Endodermal cell (in vitro differentiated cells): Measurements from ENCODE around the gene CNIH3. TPM values are rescaled to one million over a fixed set of nuclear protein-coding genes. Genes with fewer than 3 reads are reported as not detected.

Experiments
- DNase-seq: peaks from one replicate; pipeline ENCODE4 v3.0.0-alpha.2; 2017
- H3K27ac ChIP-seq: 2 replicates; pipeline ENCODE4 v1.5.1; 2013; ENCODE audit warnings: mild to moderate bottlenecking, low read depth, low read length, moderate library complexity
- H3K27me3 ChIP-seq: 2 replicates; pipeline ENCODE4 v1.6.1; 2013; ENCODE audit warnings: mild to moderate bottlenecking, low read length, moderate library complexity; ENCODE audit not compliant: insufficient read depth, control insufficient read depth, poor library complexity, severe bottlenecking
- H3K36me3 ChIP-seq: 2 replicates; pipeline ENCODE4 v1.7.0; 2013; ENCODE audit warnings: mild to moderate bottlenecking, low read length, moderate library complexity; ENCODE audit not compliant: control insufficient read depth, insufficient read depth
- H3K4me1 ChIP-seq: one replicate; pipeline ENCODE4 v1.7.0; 2013; ENCODE audit warnings: low read length; ENCODE audit not compliant: control insufficient read depth, insufficient read depth
- H3K4me3 ChIP-seq: 2 replicates; pipeline ENCODE4 v1.5.1; 2013; ENCODE audit warnings: mild to moderate bottlenecking, low read length, moderate library complexity
- H3K9ac ChIP-seq: 2 replicates; pipeline ENCODE4 v1.6.1; 2013; ENCODE audit warnings: mild to moderate bottlenecking, low read length, moderate library complexity; ENCODE audit not compliant: poor library complexity, severe bottlenecking; ENCODE audit errors: extremely low read depth
- H3K9me3 ChIP-seq: 2 replicates; pipeline ENCODE4 v1.6.1; 2013; ENCODE audit warnings: mild to moderate bottlenecking, low read length, moderate library complexity; ENCODE audit not compliant: control insufficient read depth
- H3K27ac Mint-ChIP-seq: 2 replicates; pipeline ENCODE4 v1.8.0; 2020; ENCODE audit warnings: mixed read lengths
- H3K27me3 Mint-ChIP-seq: 2 replicates; pipeline ENCODE4 v1.8.0; 2021; ENCODE audit warnings: mild to moderate bottlenecking, mixed read lengths; ENCODE audit not compliant: insufficient read depth
- H3K36me3 Mint-ChIP-seq: 2 replicates; pipeline ENCODE4 v1.8.0; 2020; ENCODE audit warnings: low read depth, mixed read lengths
- H3K4me1 Mint-ChIP-seq: 2 replicates; pipeline ENCODE4 v1.8.0; 2020; ENCODE audit warnings: mixed read lengths
- H3K4me3 Mint-ChIP-seq: 2 replicates; pipeline ENCODE4 v1.8.0; 2020; ENCODE audit warnings: mild to moderate bottlenecking, moderate library complexity, mixed read lengths
- H3K9me3 Mint-ChIP-seq: 2 replicates; pipeline ENCODE4 v1.8.0; 2020; ENCODE audit warnings: mild to moderate bottlenecking, mixed read lengths
- whole genome bisulfite sequencing, 2 experiments: methylation state at CpG; one replicate each; pipeline versions ENCODE4 v1.1.5 to v1.1.7; 2013; ENCODE audit warnings: missing lambda C conversion rate in 2 of 2, mixed read lengths in 1 of 2; ENCODE audit not compliant: insufficient coverage in 1 of 2, insufficient read length in 1 of 2; 5-methylcytosine and 5-hydroxymethylcytosine counted together
- total RNA-seq, 2 donors: library from RNA; stranded (reverse); fragmentation: NEBNext Ultra II Directional in 1 of 2; extraction: Animal tissue kit (Norgen Biotek cat#: 25700) in 1 of 2; gene quantifications; 2 replicates in 1 of 2; 3 replicates in 1 of 2; pipeline ENCODE4 v1.2.1, GENCODE V29; 2021
- TF ChIP-seq, protein P1 (sequence below): fragments of 200-600 bp; sonication (generic); conservative IDR thresholded peaks from 2 replicates; pipeline ENCODE4 v1.5.0; 2021; ENCODE audit warnings: antibody characterized with exemption, mild to moderate bottlenecking

CNIH3 gene
- total RNA-seq, 2 donors from 2014 or later, result 4.5 to 6.6 TPM

DNA sequence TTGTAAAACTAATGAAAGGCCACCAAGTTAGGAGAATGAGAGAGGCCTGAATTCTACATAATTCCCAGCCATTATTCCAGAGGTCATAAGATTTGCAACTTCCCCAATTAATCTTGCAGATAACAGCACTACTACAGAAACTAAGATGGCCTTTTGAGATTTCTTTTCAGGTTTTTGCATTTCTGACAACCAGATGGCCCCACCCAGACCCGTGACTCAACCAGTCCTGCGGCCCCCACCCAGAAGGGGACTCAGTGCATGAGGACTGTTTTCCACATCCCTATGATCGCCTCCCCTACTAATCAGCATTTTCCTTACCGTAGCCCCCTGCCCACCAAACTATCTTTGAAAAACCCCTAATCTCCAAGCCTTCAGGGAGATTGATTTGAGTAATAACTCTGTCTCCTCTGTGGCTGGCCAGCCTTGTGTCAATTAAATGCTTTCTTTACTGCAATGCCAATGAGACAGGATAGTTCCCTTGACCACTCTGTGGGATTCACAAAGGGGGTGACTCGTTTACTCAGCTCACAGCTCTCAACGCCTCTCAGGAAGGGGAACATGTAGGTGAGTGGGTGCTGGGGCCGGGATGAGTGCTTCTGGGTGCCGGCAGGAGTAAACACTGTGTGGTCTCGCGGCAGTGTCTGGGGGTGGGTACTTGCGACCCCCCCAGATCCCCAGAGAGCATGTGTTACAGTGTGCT lies 10.5 kb upstream of the CNIH3 start:
- TF ChIP-seq, protein P1, sequence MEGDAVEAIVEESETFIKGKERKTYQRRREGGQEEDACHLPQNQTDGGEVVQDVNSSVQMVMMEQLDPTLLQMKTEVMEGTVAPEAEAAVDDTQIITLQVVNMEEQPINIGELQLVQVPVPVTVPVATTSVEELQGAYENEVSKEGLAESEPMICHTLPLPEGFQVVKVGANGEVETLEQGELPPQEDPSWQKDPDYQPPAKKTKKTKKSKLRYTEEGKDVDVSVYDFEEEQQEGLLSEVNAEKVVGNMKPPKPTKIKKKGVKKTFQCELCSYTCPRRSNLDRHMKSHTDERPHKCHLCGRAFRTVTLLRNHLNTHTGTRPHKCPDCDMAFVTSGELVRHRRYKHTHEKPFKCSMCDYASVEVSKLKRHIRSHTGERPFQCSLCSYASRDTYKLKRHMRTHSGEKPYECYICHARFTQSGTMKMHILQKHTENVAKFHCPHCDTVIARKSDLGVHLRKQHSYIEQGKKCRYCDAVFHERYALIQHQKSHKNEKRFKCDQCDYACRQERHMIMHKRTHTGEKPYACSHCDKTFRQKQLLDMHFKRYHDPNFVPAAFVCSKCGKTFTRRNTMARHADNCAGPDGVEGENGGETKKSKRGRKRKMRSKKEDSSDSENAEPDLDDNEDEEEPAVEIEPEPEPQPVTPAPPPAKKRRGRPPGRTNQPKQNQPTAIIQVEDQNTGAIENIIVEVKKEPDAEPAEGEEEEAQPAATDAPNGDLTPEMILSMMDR, result no peak
- H3K27me3 ChIP-seq, result no peaks in the 10 kb centered on the region
- H3K4me3 ChIP-seq, result no peak overlapping the region
- no peaks in the 10 kb centered on the region for H3K36me3 ChIP-seq
- Mint-ChIP-seq H3K27ac (no peak overlapping the region), H3K4me1 (peaks cover 15% of the 10 kb centered on the region), H3K9me3 (peaks cover 19% of the 10 kb centered on the region), H3K36me3 (peaks cover 7% of the 10 kb centered on the region), H3K4me3 (no peak overlapping the region), H3K27me3 (peaks cover 17% of the 10 kb centered on the region)
- H3K9me3 ChIP-seq, result peaks cover 16% of the 10 kb centered on the region
- no peaks in the 10 kb centered on the region for H3K4me1 ChIP-seq
- no peak overlapping the region for H3K27ac ChIP-seq
- H3K9ac ChIP-seq, result no peak overlapping the region
- 90 to 92% methylated on average over 4 to 11 of the region's 11 CpGs for WGBS, 2 experiments
- DNase-seq, result no peak

DNA sequence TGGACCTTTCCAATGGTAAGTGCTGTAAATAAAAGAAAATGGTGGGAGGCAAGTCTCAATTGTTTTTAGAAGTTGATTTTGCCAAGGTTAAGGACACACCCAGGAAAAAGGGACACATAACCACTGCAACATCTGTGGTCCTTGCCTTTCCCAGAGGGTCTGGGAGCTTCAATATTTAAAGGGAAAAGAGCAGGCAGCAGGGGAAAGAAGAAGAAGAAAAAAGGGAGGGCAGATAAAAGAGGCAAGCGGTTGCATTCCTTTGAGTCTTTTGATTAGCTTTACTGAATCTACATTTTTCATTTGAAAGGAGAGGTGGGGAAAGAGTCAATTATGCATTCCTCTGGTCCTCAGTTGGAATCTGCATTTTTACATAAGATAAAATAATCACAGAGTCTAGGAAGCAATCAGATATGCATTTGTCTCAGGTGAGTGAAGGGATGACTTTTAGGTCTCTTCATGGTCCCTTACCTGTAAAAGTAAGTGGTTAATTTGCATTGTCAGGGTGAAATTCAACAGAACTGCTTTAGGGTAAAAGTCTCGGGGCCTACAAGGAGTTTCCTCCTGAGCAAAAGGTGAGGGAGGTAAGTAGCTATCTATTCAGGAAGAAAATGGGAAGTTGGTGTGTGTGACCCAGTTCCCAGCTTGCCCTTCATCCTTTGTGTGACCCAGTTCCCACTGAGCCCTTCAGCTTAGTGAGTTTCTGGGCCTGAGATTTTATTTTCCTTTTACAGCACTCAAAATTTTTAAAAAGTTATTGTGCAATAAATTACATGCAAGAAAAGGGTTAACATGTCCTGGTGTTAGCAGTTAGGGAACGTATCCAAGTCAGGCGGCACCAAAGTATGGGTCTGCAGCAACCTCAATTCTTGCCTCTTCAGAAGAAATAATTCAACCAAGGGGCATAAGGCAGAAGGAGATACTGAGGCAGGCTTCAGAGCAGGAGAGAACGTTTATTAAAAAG lies 8.6 kb upstream of the CNIH3 start:
- Mint-ChIP-seq H3K36me3 (peaks cover 7% of the 10 kb centered on the region), H3K4me3 (no peak overlapping the region), H3K9me3 (peaks cover 21% of the 10 kb centered on the region), H3K4me1 (peaks cover 15% of the 10 kb centered on the region), H3K27ac (no peak overlapping the region), H3K27me3 (peaks cover 27% of the 10 kb centered on the region)
- no peak overlapping the region for H3K9ac ChIP-seq
- H3K9me3 ChIP-seq, result peaks cover 16% of the 10 kb centered on the region
- no peak overlapping the region for H3K4me3 ChIP-seq
- no peak for DNase-seq
- H3K27me3 ChIP-seq, result no peaks in the 10 kb centered on the region
- TF ChIP-seq, protein P1, result no peak
- H3K36me3 ChIP-seq, result no peaks in the 10 kb centered on the region
- no peaks in the 10 kb centered on the region for H3K4me1 ChIP-seq
- WGBS, 2 experiments, result 70 to 74% methylated on average over 5 of the region's 5 CpGs
- no peak overlapping the region for H3K27ac ChIP-seq

DNA sequence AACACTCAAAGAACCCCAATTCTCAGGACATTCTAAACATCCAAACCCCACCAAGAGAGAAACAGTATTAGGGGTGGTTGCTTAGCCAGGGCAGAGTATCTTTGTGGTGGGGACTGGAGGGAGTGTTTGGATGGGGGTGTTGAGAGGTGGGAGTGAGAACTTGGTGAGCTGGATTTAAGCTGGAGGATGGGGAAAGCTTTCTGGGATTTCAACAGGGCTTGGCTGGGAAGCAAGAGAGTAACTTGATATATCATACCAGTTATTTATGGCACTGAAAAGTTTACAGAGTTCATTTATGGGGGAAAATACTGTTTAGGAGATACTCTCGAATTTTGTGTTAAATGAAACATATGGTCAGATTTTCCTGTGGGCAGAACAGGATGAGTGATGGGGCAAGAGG lies 6.8 kb upstream of the CNIH3 start:
- Histone ChIP-seq H3K9me3 (peaks cover 16% of the 10 kb centered on the region), H3K4me3 (no peak overlapping the region), H3K27me3 (peaks cover 7% of the 10 kb centered on the region), H3K36me3 (no peaks in the 10 kb centered on the region), H3K9ac (no peak overlapping the region), H3K27ac (no peak overlapping the region), H3K4me1 (no peaks in the 10 kb centered on the region)
- Mint-ChIP-seq H3K4me3 (no peak overlapping the region), H3K9me3 (peaks cover 21% of the 10 kb centered on the region), H3K27me3 (peaks cover 42% of the 10 kb centered on the region), H3K36me3 (peaks cover 7% of the 10 kb centered on the region), H3K27ac (no peak overlapping the region), H3K4me1 (peaks cover 4% of the 10 kb centered on the region)
- DNase-seq, result no peak
- 97 to 100% methylated on average over 1 of the region's 1 CpG for WGBS, 2 experiments
- TF ChIP-seq, protein P1, result no peak
